Anterior cingulate cortex (tissue), 58 donors: Measurements from ENCODE around the gene SPATA16.
"Not testable (repeated sequence)": the region's sequence is repeated elsewhere in the genome, so short reads cannot be mapped to it uniquely, and the experiment has no call there.

Experiments
- DNase-seq, 58 donors: peaks; one replicate each; lab custom pipeline; 2025; lab: John Stamatoyannopoulos, UW

Gene SPATA16

GRCh38 chr3:172903642-172904320, 237.3 kb downstream of the SPATA16 start:
- peak in 1 of 58 donors; percentile 13 for DNase-seq

GRCh38 chr3:172892158-172892557, 248.9 kb downstream of the SPATA16 start:
- DNase-seq: no peak

- no peak for DNase-seq
Observed at GRCh38 chr3:172885704-172886103, 255.3 kb downstream of the SPATA16 start.

GRCh38 chr3:172882563-172882962, 258.5 kb downstream of the SPATA16 start:
- no peak for DNase-seq

- not testable (repeated sequence) for DNase-seq
Observed at GRCh38 chr3:172879381-172879780, 261.7 kb downstream of the SPATA16 start.

GRCh38 chr3:172877011-172877410, 264.0 kb downstream of the SPATA16 start:
- no peak for DNase-seq

- DNase-seq: no peak
Observed at GRCh38 chr3:172876297-172876696, 264.7 kb downstream of the SPATA16 start.

- DNase-seq: no peak
Observed at GRCh38 chr3:172875039-172875438, 266.0 kb downstream of the SPATA16 start.

GRCh38 chr3:172869784-172870518, 271.1 kb downstream of the SPATA16 start:
- DNase-seq: no peak

GRCh38 chr3:172869368-172869771, 271.7 kb downstream of the SPATA16 start:
- DNase-seq: no peak

- DNase-seq: no peak
Observed at GRCh38 chr3:172868582-172869200, 272.3 kb downstream of the SPATA16 start.

GRCh38 chr3:172866726-172867350, 274.2 kb downstream of the SPATA16 start:
- DNase-seq: not testable (repeated sequence)

GRCh38 chr3:172859041-172859440, 282.0 kb downstream of the SPATA16 start:
- DNase-seq: no peak

- DNase-seq: no peak
Observed at GRCh38 chr3:172856795-172857742, 284.0 kb downstream of the SPATA16 start.

GRCh38 chr3:172855037-172855436, 286.0 kb downstream of the SPATA16 start:
- DNase-seq: no peak

GRCh38 chr3:172853921-172854666, 286.9 kb downstream of the SPATA16 start:
- DNase-seq: no peak

- DNase-seq: no peak
Observed at GRCh38 chr3:172853005-172853404, 288.0 kb downstream of the SPATA16 start.

- no peak for DNase-seq
Observed at GRCh38 chr3:172848910-172849309, 292.1 kb downstream of the SPATA16 start.

- no peak for DNase-seq
Observed at GRCh38 chr3:172847292-172847691, 293.7 kb downstream of the SPATA16 start.
